Natural killer cell (primary cell): ENCODE results near the gene TRPV2. TPM values are rescaled to one million over a fixed set of nuclear protein-coding genes. Genes with fewer than 3 reads are reported as not detected.

Source experiments
- ATAC-seq, 3 donors: fragments of 150-1000 bp in 2 of 3; fragments of 200-7000 bp in 1 of 3; cut with Tn5 transposase; 1 replicate in 1 of 3; 2 replicates in 2 of 3; pipeline ENCODE4 v1.10.0; 2021; ENCODE audit warnings: mild to moderate bottlenecking in 2 of 3, moderate library complexity in 2 of 3
- DNase-seq, 2 donors: peaks; one replicate each; pipeline versions ENCODE4 v3.0.0 to v3.0.0-alpha.2; 2013 to 2021; ENCODE audit warnings: mixed read lengths in 1 of 2
- H3K27ac ChIP-seq: one replicate; pipeline ENCODE4 v1.5.1; 2013; ENCODE audit warnings: mild to moderate bottlenecking, low read length
- H3K27me3 ChIP-seq: one replicate; pipeline ENCODE4 v1.6.1; 2013; ENCODE audit warnings: low read length; ENCODE audit not compliant: control insufficient read depth, insufficient read depth
- H3K36me3 ChIP-seq: one replicate; pipeline ENCODE4 v1.6.1; 2013; ENCODE audit warnings: low read length; ENCODE audit not compliant: control insufficient read depth, insufficient read depth
- H3K4me1 ChIP-seq: one replicate; pipeline ENCODE4 v1.6.1; 2013; ENCODE audit warnings: low read length; ENCODE audit not compliant: control insufficient read depth, insufficient read depth
- H3K4me3 ChIP-seq: one replicate; pipeline ENCODE4 v1.5.1; 2013; ENCODE audit warnings: low read length
- H3K9me3 ChIP-seq: one replicate; pipeline ENCODE4 v1.6.1; 2013; ENCODE audit warnings: low read length; ENCODE audit not compliant: control insufficient read depth, insufficient read depth
- H3K27ac Mint-ChIP-seq, 2 donors: one replicate each; pipeline ENCODE4 v1.8.0; 2022; ENCODE audit warnings: mild to moderate bottlenecking in 2 of 2, mixed read lengths in 2 of 2, moderate library complexity in 1 of 2
- H3K27me3 Mint-ChIP-seq, 2 donors: one replicate each; pipeline ENCODE4 v1.8.0; 2022; ENCODE audit warnings: low read depth in 2 of 2, mixed read lengths in 2 of 2
- H3K36me3 Mint-ChIP-seq: one replicate; pipeline ENCODE4 v1.8.0; 2022; ENCODE audit warnings: mixed read lengths
- H3K4me1 Mint-ChIP-seq, 2 donors: one replicate each; pipeline ENCODE4 v1.8.0; 2022; ENCODE audit warnings: mixed read lengths in 2 of 2
- H3K4me3 Mint-ChIP-seq: one replicate; pipeline ENCODE4 v1.8.0; 2022; ENCODE audit warnings: mild to moderate bottlenecking, moderate library complexity, mixed read lengths
- H3K9me3 Mint-ChIP-seq, 2 donors: one replicate each; pipeline ENCODE4 v1.8.0; 2022; ENCODE audit warnings: mixed read lengths in 2 of 2
- CTCF ChIP-seq: fragments of 200-600 bp; IDR thresholded peaks from one replicate; pipeline ENCODE4 v1.8.0; 2022; ENCODE audit warnings: antibody characterized with exemption
- WGBS: methylation state at CpG from one replicate; pipeline ENCODE4 v1.1.7; 2013; ENCODE audit warnings: missing lambda C conversion rate; ENCODE audit not compliant: insufficient coverage; 5-methylcytosine and 5-hydroxymethylcytosine counted together
- intact Hi-C: fragments of 100-400 bp; cut with micrococcal nuclease; formaldehyde crosslinking; loops from one replicate; pipeline ENCODE4 v1.14.2; 2022
- total RNA-seq, 4 donors: library from RNA; stranded (reverse); fragments of 120-200 nt in 1 of 4; gene quantifications; one replicate each; pipeline versions ENCODE4 v1.2.3 to v1.2.4, GENCODE V29; 2013 to 2022

TRPV2 gene
- total RNA-seq, 3 donors from 2014 or later (not counting 1 experiment from before 2014, with no cell fraction given), result 138 to 163 (median 147) TPM

- Mint-ChIP-seq H3K36me3 (no peaks in the 10 kb centered on the region), H3K9me3 (no peaks in the 10 kb centered on the region), H3K4me1 (peaks cover 0 to 15% of the 10 kb centered on the region in 2 donors), H3K4me3 (no peak overlapping the region), H3K27me3 (no peaks in the 10 kb centered on the region), H3K27ac (peak overlapping the region; percentile 43 to 75)
- Histone ChIP-seq H3K4me3 (no peak overlapping the region), H3K27me3 (no peaks in the 10 kb centered on the region), H3K9me3 (no peaks in the 10 kb centered on the region), H3K4me1 (no peaks in the 10 kb centered on the region), H3K27ac (no peak overlapping the region), H3K36me3 (peaks cover 60% of the 10 kb centered on the region)
- no peak for TF ChIP-seq CTCF
- whole genome bisulfite sequencing, result 96% methylated on average over 9 of the region's 9 CpGs
- DNase-seq (no peak), ATAC-seq (peak in 1 of 3 donors; percentile 3)
- intact Hi-C loops, result no loop called here
Observed at GRCh38 chr17:16429083-16429482, 13.7 kb downstream of the TRPV2 start.

GRCh38 chr17:16430650-16431049 lies 15.3 kb downstream of the TRPV2 start:
- no peak overlapping the region for H3K4me3 ChIP-seq
- H3K36me3 ChIP-seq, result peaks cover 54% of the 10 kb centered on the region
- no peak overlapping the region for H3K27ac ChIP-seq
- Mint-ChIP-seq H3K4me1 (peaks cover 4 to 17% of the 10 kb centered on the region in 2 donors), H3K4me3 (no peak overlapping the region), H3K9me3 (no peaks in the 10 kb centered on the region), H3K27me3 (no peaks in the 10 kb centered on the region), H3K27ac (peak overlapping the region in 1 of 2 donors; percentile 43), H3K36me3 (no peaks in the 10 kb centered on the region)
- H3K9me3 ChIP-seq, result no peaks in the 10 kb centered on the region
- no peak for TF ChIP-seq CTCF
- H3K27me3 ChIP-seq, result no peaks in the 10 kb centered on the region
- H3K4me1 ChIP-seq, result no peaks in the 10 kb centered on the region
- 94% methylated on average over 6 of the region's 6 CpGs for WGBS
- intact Hi-C loops, result no loop called here
- ATAC-seq (no peak), DNase-seq (no peak)

- no peak overlapping the region for H3K27ac ChIP-seq
- no peaks in the 10 kb centered on the region for H3K27me3 Mint-ChIP-seq
- intact Hi-C loops, result no loop called here
- H3K27me3 ChIP-seq, result no peaks in the 10 kb centered on the region
- H3K4me3 Mint-ChIP-seq, result no peak overlapping the region
- no peaks in the 10 kb centered on the region for H3K9me3 Mint-ChIP-seq
- no peak for TF ChIP-seq CTCF
- peaks cover 13 to 29% of the 10 kb centered on the region in 2 donors for H3K4me1 Mint-ChIP-seq
- ATAC-seq, result no peak
- H3K36me3 ChIP-seq, result peaks cover 41% of the 10 kb centered on the region
- peak overlapping the region in 1 of 2 donors; percentile 56 for H3K27ac Mint-ChIP-seq
- no peaks in the 10 kb centered on the region for H3K9me3 ChIP-seq
- no peaks in the 10 kb centered on the region for H3K36me3 Mint-ChIP-seq
- H3K4me3 ChIP-seq, result no peak overlapping the region
- DNase-seq, result no peak
- no peaks in the 10 kb centered on the region for H3K4me1 ChIP-seq
- 97% methylated on average over 15 of the region's 15 CpGs for WGBS
Observed at GRCh38 chr17:16432017-16432416, 16.6 kb downstream of the TRPV2 start.

GRCh38 chr17:16433514-16433913 lies 18.1 kb downstream of the TRPV2 start:
- no peaks in the 10 kb centered on the region for H3K9me3 Mint-ChIP-seq
- no peaks in the 10 kb centered on the region for H3K27me3 Mint-ChIP-seq
- H3K27me3 ChIP-seq, result no peaks in the 10 kb centered on the region
- H3K4me3 ChIP-seq, result no peak overlapping the region
- H3K27ac Mint-ChIP-seq, result no peak overlapping the region
- 82% methylated on average over 5 of the region's 5 CpGs for WGBS
- no peaks in the 10 kb centered on the region for H3K36me3 Mint-ChIP-seq
- H3K4me3 Mint-ChIP-seq, result no peak overlapping the region
- peaks cover 19 to 40% of the 10 kb centered on the region in 2 donors for H3K4me1 Mint-ChIP-seq
- DNase-seq (no peak), ATAC-seq (no peak)
- intact Hi-C loops, result no loop called here
- peaks cover 29% of the 10 kb centered on the region for H3K36me3 ChIP-seq
- peaks cover 5% of the 10 kb centered on the region for H3K4me1 ChIP-seq
- no peak overlapping the region for H3K27ac ChIP-seq
- TF ChIP-seq CTCF, result no peak
- H3K9me3 ChIP-seq, result no peaks in the 10 kb centered on the region
